ENCODE results near the gene ZNF197. TPM values are rescaled to one million over a fixed set of nuclear protein-coding genes. Genes with fewer than 3 reads are reported as not detected.
A peak's percentile ranks its signal among the peaks of the same experiment; 100 is the strongest.

The ZNF197 gene
- total RNA-seq, 1 experiment from 2014 or later: 12.5 TPM

DNA sequence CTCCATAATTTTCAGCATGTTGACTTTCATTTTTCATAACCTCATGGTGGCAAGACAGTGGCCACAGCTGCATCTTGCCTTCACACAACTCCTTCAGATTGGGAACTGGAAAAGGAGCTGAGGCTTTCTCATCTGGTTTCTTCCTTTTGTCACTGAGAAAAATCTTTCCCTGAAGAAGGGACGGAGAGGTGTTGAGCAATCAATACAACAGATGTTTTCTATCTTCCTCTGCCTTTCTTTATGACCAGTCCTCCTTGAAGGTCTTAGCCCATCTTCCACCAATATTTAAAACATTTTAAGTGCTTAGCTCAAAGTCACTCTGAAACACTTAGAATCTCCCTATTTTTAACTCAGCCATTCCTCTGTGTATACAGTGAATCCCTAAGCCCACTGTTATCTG, 28.2 kb upstream of the ZNF197 start:
- Histone ChIP-seq H2AFZ (ENCODE audit: low read length) (no peak overlapping the region), H3K9ac (ENCODE audit: low read length) (no peak overlapping the region), H3K9me3 (ENCODE audit: low read length) (peaks cover 33% of the 10 kb centered on the region), H3K4me1 (ENCODE audit: low read length) (no peaks in the 10 kb centered on the region), H3K79me2 (ENCODE audit: low read length) (no peaks in the 10 kb centered on the region), H3K9me2 (replicated peaks; ENCODE audit: insufficient read depth, low read length) (no peaks in the 10 kb centered on the region), H3K4me3 (ENCODE audit: low read length) (no peak overlapping the region), H4K20me1 (ENCODE audit: insufficient read depth, low read depth, low read length) (no peaks in the 10 kb centered on the region), H3K4me2 (ENCODE audit: low read depth, low read length, poor library complexity, severe bottlenecking) (no peak overlapping the region), H3K36me3 (ENCODE audit: insufficient read depth, low read length) (peaks cover 10% of the 10 kb centered on the region), H3K27me3 (ENCODE audit: low read length) (no peaks in the 10 kb centered on the region), H3K27ac (ENCODE audit: low read length) (no peak overlapping the region)
- no peak for DNase-seq

GRCh38 chr3:44601749-44602148, 23.1 kb upstream of the ZNF197 start:
- Histone ChIP-seq H3K9me3 (ENCODE audit: low read length) (no peaks in the 10 kb centered on the region), H3K4me3 (ENCODE audit: low read length) (no peak overlapping the region), H3K4me2 (ENCODE audit: low read depth, low read length, poor library complexity, severe bottlenecking) (no peak overlapping the region), H3K27ac (ENCODE audit: low read length) (no peak overlapping the region), H3K9ac (ENCODE audit: low read length) (no peak overlapping the region), H3K4me1 (ENCODE audit: low read length) (no peaks in the 10 kb centered on the region), H2AFZ (ENCODE audit: low read length) (no peak overlapping the region), H4K20me1 (ENCODE audit: insufficient read depth, low read depth, low read length) (no peaks in the 10 kb centered on the region), H3K36me3 (ENCODE audit: insufficient read depth, low read length) (no peaks in the 10 kb centered on the region), H3K79me2 (ENCODE audit: low read length) (no peaks in the 10 kb centered on the region), H3K9me2 (replicated peaks; ENCODE audit: insufficient read depth, low read length) (no peaks in the 10 kb centered on the region), H3K27me3 (ENCODE audit: low read length) (no peaks in the 10 kb centered on the region)
- no peak for DNase-seq

DNA sequence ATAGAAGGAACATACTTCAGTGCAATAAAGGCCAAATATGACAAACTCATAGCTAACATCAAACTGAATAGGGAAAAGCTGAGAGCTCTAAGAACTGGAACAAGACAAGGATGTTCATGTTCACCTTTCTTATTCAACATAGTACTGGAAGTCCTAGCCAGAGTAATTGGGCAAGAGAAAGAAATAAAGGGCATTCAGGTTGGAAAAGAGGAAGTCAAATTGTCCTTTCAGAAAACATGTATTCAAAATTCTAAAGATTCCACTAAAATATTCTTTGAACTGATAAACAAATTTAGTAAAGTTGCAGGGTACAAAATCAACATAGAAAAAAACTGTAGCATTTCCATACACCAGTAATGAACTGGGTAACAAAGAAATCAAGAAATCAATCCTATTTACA, 12.2 kb upstream of the ZNF197 start:
- no peaks in the 10 kb centered on the region for H3K4me1 ChIP-seq (ENCODE audit: low read length)
- H3K79me2 ChIP-seq (ENCODE audit: low read length): no peaks in the 10 kb centered on the region
- no peaks in the 10 kb centered on the region for H3K36me3 ChIP-seq (ENCODE audit: insufficient read depth, low read length)
- no peaks in the 10 kb centered on the region; the same call in 1 of the 2 replicates for H3K9me2 ChIP-seq (replicated peaks; ENCODE audit: insufficient read depth, low read length)
- no peaks in the 10 kb centered on the region for H3K9me3 ChIP-seq (ENCODE audit: low read length)
- no peaks in the 10 kb centered on the region for H4K20me1 ChIP-seq (ENCODE audit: insufficient read depth, low read depth, low read length)
- no peak for DNase-seq
- H3K27ac ChIP-seq (ENCODE audit: low read length): no peak overlapping the region
- no peaks in the 10 kb centered on the region for H3K27me3 ChIP-seq (ENCODE audit: low read length)
- H3K4me3 ChIP-seq (ENCODE audit: low read length): no peak overlapping the region
- H3K9ac ChIP-seq (ENCODE audit: low read length): no peak overlapping the region
- no peak overlapping the region for H2AFZ ChIP-seq (ENCODE audit: low read length)
- H3K4me2 ChIP-seq (ENCODE audit: low read depth, low read length, poor library complexity, severe bottlenecking): no peak overlapping the region

- no peaks in the 10 kb centered on the region for H3K9me2 ChIP-seq (replicated peaks; ENCODE audit: insufficient read depth, low read length)
Measured at GRCh38 chr3:44628716-44629115, 3.9 kb downstream of the ZNF197 start.

GRCh38 chr3:44632193-44632592, 7.4 kb downstream of the ZNF197 start:
- Histone ChIP-seq H3K27ac (ENCODE audit: low read length) (no peak overlapping the region), H3K4me1 (ENCODE audit: low read length) (no peaks in the 10 kb centered on the region), H4K20me1 (ENCODE audit: insufficient read depth, low read depth, low read length) (no peaks in the 10 kb centered on the region), H3K79me2 (ENCODE audit: low read length) (peaks cover 26% of the 10 kb centered on the region), H2AFZ (ENCODE audit: low read length) (no peak overlapping the region), H3K27me3 (ENCODE audit: low read length) (no peaks in the 10 kb centered on the region), H3K4me3 (ENCODE audit: low read length) (no peak overlapping the region), H3K9ac (ENCODE audit: low read length) (no peak overlapping the region), H3K4me2 (ENCODE audit: low read depth, low read length, poor library complexity, severe bottlenecking) (no peak overlapping the region), H3K9me3 (ENCODE audit: low read length) (0 out of 2 replicates have a peak, but pooled peaks cover 9% of the 10 kb centered on the region), H3K36me3 (ENCODE audit: insufficient read depth, low read length) (peaks cover 40% of the 10 kb centered on the region), H3K9me2 (replicated peaks; ENCODE audit: insufficient read depth, low read length) (no peaks in the 10 kb centered on the region)
- DNase-seq: no peak

More at GRCh38 chr3:44628716-44629115, 3.9 kb downstream of the ZNF197 start:
- Histone ChIP-seq H3K79me2 (ENCODE audit: low read length) (peaks cover 34% of the 10 kb centered on the region), H3K4me2 (ENCODE audit: low read depth, low read length, poor library complexity, severe bottlenecking) (no peak overlapping the region), H3K27ac (ENCODE audit: low read length) (no peak overlapping the region), H3K4me1 (ENCODE audit: low read length) (peaks cover 15% of the 10 kb centered on the region), H2AFZ (ENCODE audit: low read length) (no peak overlapping the region), H3K36me3 (ENCODE audit: insufficient read depth, low read length) (peaks cover 13% of the 10 kb centered on the region), H3K9ac (ENCODE audit: low read length) (no peak overlapping the region), H3K9me3 (ENCODE audit: low read length) (no peaks in the 10 kb centered on the region), H3K4me3 (ENCODE audit: low read length) (no peak overlapping the region), H3K27me3 (ENCODE audit: low read length) (no peaks in the 10 kb centered on the region), H4K20me1 (ENCODE audit: insufficient read depth, low read depth, low read length) (no peaks in the 10 kb centered on the region)
- no peak for DNase-seq

GRCh38 chr3:44642337-44642736, 17.5 kb downstream of the ZNF197 start:
- no peak overlapping the region for H2AFZ ChIP-seq (ENCODE audit: low read length)
- H4K20me1 ChIP-seq (ENCODE audit: insufficient read depth, low read depth, low read length): no peaks in the 10 kb centered on the region
- no peak overlapping the region for H3K9ac ChIP-seq (ENCODE audit: low read length)
- peaks cover 68% of the 10 kb centered on the region for H3K36me3 ChIP-seq (ENCODE audit: insufficient read depth, low read length)
- no peaks in the 10 kb centered on the region for H3K9me2 ChIP-seq (replicated peaks; ENCODE audit: insufficient read depth, low read length)
- H3K4me3 ChIP-seq (ENCODE audit: low read length): no peak overlapping the region
- peaks cover 26% of the 10 kb centered on the region for H3K9me3 ChIP-seq (ENCODE audit: low read length)
- peaks cover 2% of the 10 kb centered on the region; the same call in 1 of the 2 replicates for H3K79me2 ChIP-seq (ENCODE audit: low read length)
- H3K4me1 ChIP-seq (ENCODE audit: low read length): no peaks in the 10 kb centered on the region
- no peak overlapping the region for H3K4me2 ChIP-seq (ENCODE audit: low read depth, low read length, poor library complexity, severe bottlenecking)
- H3K27me3 ChIP-seq (ENCODE audit: low read length): no peaks in the 10 kb centered on the region
- DNase-seq: no peak
- no peak overlapping the region for H3K27ac ChIP-seq (ENCODE audit: low read length)

GRCh38 chr3:44643024-44643423, 18.2 kb downstream of the ZNF197 start:
- Histone ChIP-seq H3K36me3 (ENCODE audit: insufficient read depth, low read length) (peaks cover 62% of the 10 kb centered on the region), H3K4me3 (ENCODE audit: low read length) (no peak overlapping the region), H3K9me2 (replicated peaks; ENCODE audit: insufficient read depth, low read length) (no peaks in the 10 kb centered on the region), H3K27me3 (ENCODE audit: low read length) (no peaks in the 10 kb centered on the region), H3K27ac (ENCODE audit: low read length) (no peak overlapping the region), H4K20me1 (ENCODE audit: insufficient read depth, low read depth, low read length) (no peaks in the 10 kb centered on the region), H2AFZ (ENCODE audit: low read length) (no peak overlapping the region), H3K9ac (ENCODE audit: low read length) (no peak overlapping the region), H3K4me2 (ENCODE audit: low read depth, low read length, poor library complexity, severe bottlenecking) (no peak overlapping the region), H3K4me1 (ENCODE audit: low read length) (peaks cover 3% of the 10 kb centered on the region; the same call in 1 of the 2 replicates), H3K79me2 (ENCODE audit: low read length) (peaks cover under 1% of the 10 kb centered on the region), H3K9me3 (ENCODE audit: low read length) (peaks cover 26% of the 10 kb centered on the region)
- DNase-seq: no peak

- H3K9me2 ChIP-seq (replicated peaks; ENCODE audit: insufficient read depth, low read length): no peaks in the 10 kb centered on the region
- H3K4me3 ChIP-seq (ENCODE audit: low read length): peak overlapping the region; percentile 79
- H3K4me1 ChIP-seq (ENCODE audit: low read length): peaks cover 3% of the 10 kb centered on the region; the same call in 1 of the 2 replicates
- peaks cover 26% of the 10 kb centered on the region for H3K79me2 ChIP-seq (ENCODE audit: low read length)
- DNase-seq: no peak
- H3K9ac ChIP-seq (ENCODE audit: low read length): peak overlapping the region; percentile 76; the same call in 1 of the 2 replicates
- no peak overlapping the region for H3K27ac ChIP-seq (ENCODE audit: low read length)
- H2AFZ ChIP-seq (ENCODE audit: low read length): no peak overlapping the region
- H3K36me3 ChIP-seq (ENCODE audit: insufficient read depth, low read length): peaks cover 47% of the 10 kb centered on the region
- peak overlapping the region; percentile 65 for H3K4me2 ChIP-seq (ENCODE audit: low read depth, low read length, poor library complexity, severe bottlenecking)
- H4K20me1 ChIP-seq (ENCODE audit: insufficient read depth, low read depth, low read length): no peaks in the 10 kb centered on the region
- H3K9me3 ChIP-seq (ENCODE audit: low read length): peaks cover 11% of the 10 kb centered on the region
- no peaks in the 10 kb centered on the region for H3K27me3 ChIP-seq (ENCODE audit: low read length)
Measured at GRCh38 chr3:44647771-44648170, 22.9 kb downstream of the ZNF197 start.

All from Karpas-422 (cell line).